HG03108 (cell line): Measurements from ENCODE around the gene EPB41L4B.

Experiments used
- ATAC-seq: cut with Tn5 transposase; IDR thresholded peaks from one replicate; pipeline ENCODE4 v1.9.1; 2021; ENCODE audit warnings: moderate library complexity; ENCODE audit not compliant: unreplicated experiment

The EPB41L4B gene

GRCh38 chr9:109321727-109322126 is 868 bp upstream of the EPB41L4B start:
- ATAC-seq = no peak

GRCh38 chr9:109320331-109320741 is 523 bp downstream of the EPB41L4B start:
- peak; percentile 29 for ATAC-seq

GRCh38 chr9:109319626-109320241 is 1.1 kb downstream of the EPB41L4B start:
- no peak for ATAC-seq

GRCh38 chr9:109319017-109319625 is 1.7 kb downstream of the EPB41L4B start:
- no peak for ATAC-seq

- ATAC-seq = no peak
These were observed 2.7 kb downstream of the EPB41L4B start for GRCh38 chr9:109317979-109318741.

GRCh38 chr9:109317311-109317978 is 3.4 kb downstream of the EPB41L4B start:
- no peak for ATAC-seq

- no peak for ATAC-seq
These were observed 4.6 kb downstream of the EPB41L4B start for GRCh38 chr9:109316207-109316640.

GRCh38 chr9:109315480-109316206 is 5.2 kb downstream of the EPB41L4B start:
- ATAC-seq = no peak

GRCh38 chr9:109314011-109314531 is 6.8 kb downstream of the EPB41L4B start:
- no peak for ATAC-seq

GRCh38 chr9:109313351-109313750 is 7.5 kb downstream of the EPB41L4B start:
- ATAC-seq = no peak

GRCh38 chr9:109312783-109313182 is 8.1 kb downstream of the EPB41L4B start:
- ATAC-seq = no peak

- no peak for ATAC-seq
These were observed 9.1 kb downstream of the EPB41L4B start for GRCh38 chr9:109311731-109312130.

GRCh38 chr9:109311286-109311685 is 9.6 kb downstream of the EPB41L4B start:
- ATAC-seq = no peak

GRCh38 chr9:109310486-109310901 is 10.4 kb downstream of the EPB41L4B start:
- no peak for ATAC-seq

- no peak for ATAC-seq
These were observed 11.6 kb downstream of the EPB41L4B start for GRCh38 chr9:109309282-109309681.

- ATAC-seq = no peak
These were observed 13.2 kb downstream of the EPB41L4B start for GRCh38 chr9:109307380-109308240.

GRCh38 chr9:109305801-109306200 is 15.1 kb downstream of the EPB41L4B start:
- ATAC-seq = no peak

GRCh38 chr9:109304347-109304746 is 16.5 kb downstream of the EPB41L4B start:
- ATAC-seq = no peak

- ATAC-seq = no peak
These were observed 17.0 kb downstream of the EPB41L4B start for GRCh38 chr9:109303900-109304299.

GRCh38 chr9:109302606-109303005 is 18.3 kb downstream of the EPB41L4B start:
- ATAC-seq = no peak
